GM12873 (cell line): ENCODE measurements around the gene NNAT.

Experiments used
- CTCF ChIP-seq: IDR thresholded peaks from 2 replicates; pipeline ENCODE4 v1.5.1; 2012; ENCODE audit warnings: low read depth, mild to moderate bottlenecking, moderate library complexity, low read length, control low read depth; ENCODE audit not compliant: insufficient read depth; ENCODE audit errors: missing control alignments

NNAT gene

GRCh38 chr20:37479925-37480691 is 40.9 kb upstream of the NNAT start:
- TF ChIP-seq CTCF, result no peak

GRCh38 chr20:37480919-37481318 is 40.1 kb upstream of the NNAT start:
- TF ChIP-seq CTCF, result no peak

- TF ChIP-seq CTCF, result no peak
Measured at GRCh38 chr20:37481610-37482009, 39.4 kb upstream of the NNAT start.

GRCh38 chr20:37484331-37484730 is 36.7 kb upstream of the NNAT start:
- TF ChIP-seq CTCF, result no peak

GRCh38 chr20:37490663-37491350 is 30.2 kb upstream of the NNAT start:
- no peak for TF ChIP-seq CTCF

- TF ChIP-seq CTCF, result no peak
Measured at GRCh38 chr20:37492096-37492625, 28.9 kb upstream of the NNAT start.

GRCh38 chr20:37492945-37493344 is 28.1 kb upstream of the NNAT start:
- no peak for TF ChIP-seq CTCF
